DND-41 (cell line): ENCODE measurements around the gene ZBTB11.

ENCODE experiments used
- CTCF ChIP-seq: IDR thresholded peaks from 2 replicates; pipeline ENCODE4 v1.5.1; 2012; ENCODE audit warnings: borderline replicate concordance, low read length, moderate library complexity, mild to moderate bottlenecking; ENCODE audit not compliant: poor library complexity, severe bottlenecking; ENCODE audit errors: extremely low read depth
- EZH2 ChIP-seq: IDR thresholded peaks from 3 replicates; pipeline ENCODE4 v1.6.1; 2012; ENCODE audit warnings: borderline replicate concordance, low read depth, mild to moderate bottlenecking, moderate library complexity, low read length, inconsistent platforms; ENCODE audit not compliant: severe bottlenecking

- TF ChIP-seq CTCF (no peak), EZH2 (no peak)
These were observed 52.1 kb downstream of the ZBTB11 start for GRCh38 chr3:101624857-101625256.
